ENCODE data around the gene C2CD2.

C2CD2 gene

DNA sequence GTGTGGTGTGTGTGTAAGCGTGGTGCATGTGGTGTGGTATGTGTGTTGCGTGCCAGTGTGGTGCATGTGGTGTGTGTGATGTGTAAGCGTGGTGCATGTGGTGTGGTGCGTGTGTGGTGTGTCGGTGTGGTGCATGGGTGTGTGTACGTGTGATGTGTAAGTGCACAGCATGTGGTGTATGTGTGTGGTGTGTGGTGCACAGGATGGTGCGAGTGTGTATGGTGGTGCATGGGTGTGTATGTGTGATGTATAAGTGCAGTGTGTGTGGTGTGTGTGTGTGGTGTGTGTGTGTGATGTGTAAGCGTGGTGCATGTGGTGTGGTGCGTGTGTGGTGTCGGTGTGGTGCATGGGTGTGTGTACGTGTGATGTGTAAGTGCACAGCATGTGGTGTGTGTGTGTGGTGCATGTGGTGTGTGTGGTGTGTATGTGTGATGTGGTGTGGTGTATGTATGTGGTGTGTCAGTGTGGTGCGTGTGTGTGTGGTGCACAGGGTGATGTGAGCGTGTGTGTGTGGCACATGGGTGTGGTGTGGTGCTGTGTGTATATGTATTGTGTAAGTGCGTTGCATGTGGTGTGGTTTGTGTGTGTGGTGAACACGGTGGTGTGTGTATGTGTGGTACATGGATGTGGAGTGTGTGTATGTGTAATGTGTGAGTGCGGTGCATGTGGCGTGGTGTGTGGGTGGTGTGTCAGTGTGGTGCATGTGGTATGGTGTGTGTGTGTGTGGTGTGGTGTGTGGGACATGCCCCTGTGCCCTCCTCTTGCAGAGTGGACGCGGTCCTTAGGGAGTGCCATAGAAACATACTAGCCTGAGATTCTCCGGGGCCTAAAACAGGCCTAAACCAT lies 1.1 kb upstream of the C2CD2 start:
- Histone ChIP-seq H3K36me3 (replicated peaks in 1 of 2; ENCODE audit: control insufficient read depth in 2 of 2, insufficient read depth in 2 of 2, low read length in 2 of 2) (no peaks in the 10 kb centered on the region), H3K18ac (ENCODE audit: low read length) (peak overlapping the region; percentile 96), H3K23ac (ENCODE audit: low read depth, low read length, poor library complexity) (peak overlapping the region; percentile 99), H2BK120ac (ENCODE audit: low read depth, low read length) (no peak overlapping the region), H2BK12ac (ENCODE audit: low read length) (peak overlapping the region; percentile 87), H2AFZ (ENCODE audit: low read length) (peak overlapping the region; percentile 93), H2BK15ac (ENCODE audit: low read length) (peak overlapping the region; percentile 11), H4K91ac (ENCODE audit: low read depth, low read length, poor library complexity) (peak overlapping the region; percentile 93), H3K9ac (ENCODE audit: low read depth, low read length, poor library complexity) (peak overlapping the region; percentile 73), H3K27me3 (ENCODE audit: control insufficient read depth in 3 of 3, insufficient read depth in 3 of 3, low read depth in 1 of 3, low read length in 3 of 3) (peaks cover 0 to 21% (median 2%) of the 10 kb centered on the region in 3 experiments), H3K4ac (ENCODE audit: low read length) (no peak overlapping the region), H3K4me2 (ENCODE audit: insufficient read depth, low read length, poor library complexity, severe bottlenecking) (peak overlapping the region; percentile 91), H4K8ac (ENCODE audit: low read depth, low read length) (peak overlapping the region; percentile 98), H3K4me3 (ENCODE audit: low read length in 2 of 2) (peak overlapping the region; percentile 0 to 74), H2BK5ac (ENCODE audit: low read length) (no peak overlapping the region), H2AK5ac (ENCODE audit: low read depth, low read length) (peak overlapping the region; percentile 60), H3K79me1 (ENCODE audit: low read depth, low read length) (peaks cover 8% of the 10 kb centered on the region), H3K14ac (ENCODE audit: low read length) (peak overlapping the region; percentile 97), H3K9me3 (replicated peaks in 1 of 2; ENCODE audit: control insufficient read depth in 2 of 2, insufficient read depth in 1 of 2, low read depth in 1 of 2, low read length in 2 of 2) (peaks cover 0 to 8% of the 10 kb centered on the region in 2 donors), H3K27ac (replicated peaks; ENCODE audit: low read length) (no peak overlapping the region), H3K4me1 (ENCODE audit: control insufficient read depth in 2 of 2, insufficient read depth in 1 of 2, low read depth in 1 of 2, low read length in 2 of 2) (peaks cover 9 to 25% of the 10 kb centered on the region in 2 donors)
- 100% methylated on average over 5 of the region's 20 CpGs; no CpG with 5 or more reads in 1 of the 2 donors for WGBS, 2 donors (ENCODE audit: extremely low coverage in 2 of 2, insufficient read length in 2 of 2, insufficient replicate concordance in 1 of 2)
- DNase-seq (ENCODE audit: low spot score): no peak

DNA sequence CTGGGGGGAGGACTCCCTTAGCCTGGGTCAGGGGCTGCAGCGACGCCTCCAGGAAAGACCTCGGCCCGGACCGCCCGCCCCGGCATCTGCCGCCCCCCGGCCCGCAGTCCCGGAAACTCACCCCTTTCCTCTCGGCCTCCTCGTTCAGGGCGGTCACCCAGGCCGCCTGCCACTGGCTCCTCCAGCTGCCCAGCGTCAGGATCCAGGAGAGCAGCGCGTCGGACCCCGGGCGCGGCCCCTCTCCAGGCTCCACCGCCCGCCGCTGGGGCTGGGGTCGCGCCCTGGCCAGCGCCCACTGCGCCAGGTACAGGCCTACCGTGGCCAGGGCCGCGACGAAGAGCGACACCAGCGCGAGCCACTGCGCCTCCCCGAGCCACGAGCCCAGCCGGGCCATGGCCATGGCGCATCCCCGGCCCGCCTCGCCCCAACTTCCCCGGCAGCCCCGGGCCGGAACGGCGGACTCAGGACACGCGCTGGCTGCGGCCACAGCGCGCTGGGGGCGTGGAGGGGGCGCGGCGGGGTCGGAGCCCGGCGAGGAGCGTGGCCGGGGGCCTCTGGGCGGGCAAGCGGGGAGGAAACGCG lies 478 bp downstream of the C2CD2 start:
- H2AFZ ChIP-seq (ENCODE audit: low read length): peak overlapping the region; percentile 90
- H2BK12ac ChIP-seq (ENCODE audit: low read length): no peak overlapping the region
- peak overlapping the region; percentile 60 to 87 for H3K4me3 ChIP-seq (ENCODE audit: low read length in 2 of 2)
- H3K18ac ChIP-seq (ENCODE audit: low read length): peak overlapping the region; percentile 95
- no peaks in the 10 kb centered on the region for H3K36me3 ChIP-seq (replicated peaks in 1 of 2; ENCODE audit: control insufficient read depth in 2 of 2, insufficient read depth in 2 of 2, low read length in 2 of 2)
- H3K4me2 ChIP-seq (ENCODE audit: insufficient read depth, low read length, poor library complexity, severe bottlenecking): peak overlapping the region; percentile 91
- H3K79me1 ChIP-seq (ENCODE audit: low read depth, low read length): peaks cover 10% of the 10 kb centered on the region
- no peak overlapping the region for H4K8ac ChIP-seq (ENCODE audit: low read depth, low read length)
- no CpG with 5 or more reads among the region's 67 CpGs for WGBS, 2 donors (ENCODE audit: extremely low coverage in 2 of 2, insufficient read length in 2 of 2, insufficient replicate concordance in 1 of 2)
- H3K4ac ChIP-seq (ENCODE audit: low read length): no peak overlapping the region
- H4K91ac ChIP-seq (ENCODE audit: low read depth, low read length, poor library complexity): no peak overlapping the region
- peak overlapping the region; percentile 97 for H3K14ac ChIP-seq (ENCODE audit: low read length)
- H2AK5ac ChIP-seq (ENCODE audit: low read depth, low read length): no peak overlapping the region
- no peak overlapping the region for H3K27ac ChIP-seq (replicated peaks; ENCODE audit: low read length)
- H2BK5ac ChIP-seq (ENCODE audit: low read length): peak overlapping the region; percentile 42
- peaks cover 9 to 25% of the 10 kb centered on the region in 2 donors for H3K4me1 ChIP-seq (ENCODE audit: control insufficient read depth in 2 of 2, insufficient read depth in 1 of 2, low read depth in 1 of 2, low read length in 2 of 2)
- DNase-seq (ENCODE audit: low spot score): no peak
- H3K9ac ChIP-seq (ENCODE audit: low read depth, low read length, poor library complexity): peak overlapping the region; percentile 94
- H3K23ac ChIP-seq (ENCODE audit: low read depth, low read length, poor library complexity): peak overlapping the region; percentile 93
- H3K9me3 ChIP-seq (replicated peaks in 1 of 2; ENCODE audit: control insufficient read depth in 2 of 2, insufficient read depth in 1 of 2, low read depth in 1 of 2, low read length in 2 of 2): peaks cover 0 to 8% of the 10 kb centered on the region in 2 donors
- H3K27me3 ChIP-seq (ENCODE audit: control insufficient read depth in 3 of 3, insufficient read depth in 3 of 3, low read depth in 1 of 3, low read length in 3 of 3): peaks cover 0 to 21% (median 2%) of the 10 kb centered on the region in 3 experiments
- peak overlapping the region; percentile 61 for H2BK120ac ChIP-seq (ENCODE audit: low read depth, low read length)
- peak overlapping the region; percentile 90 for H2BK15ac ChIP-seq (ENCODE audit: low read length)

DNA sequence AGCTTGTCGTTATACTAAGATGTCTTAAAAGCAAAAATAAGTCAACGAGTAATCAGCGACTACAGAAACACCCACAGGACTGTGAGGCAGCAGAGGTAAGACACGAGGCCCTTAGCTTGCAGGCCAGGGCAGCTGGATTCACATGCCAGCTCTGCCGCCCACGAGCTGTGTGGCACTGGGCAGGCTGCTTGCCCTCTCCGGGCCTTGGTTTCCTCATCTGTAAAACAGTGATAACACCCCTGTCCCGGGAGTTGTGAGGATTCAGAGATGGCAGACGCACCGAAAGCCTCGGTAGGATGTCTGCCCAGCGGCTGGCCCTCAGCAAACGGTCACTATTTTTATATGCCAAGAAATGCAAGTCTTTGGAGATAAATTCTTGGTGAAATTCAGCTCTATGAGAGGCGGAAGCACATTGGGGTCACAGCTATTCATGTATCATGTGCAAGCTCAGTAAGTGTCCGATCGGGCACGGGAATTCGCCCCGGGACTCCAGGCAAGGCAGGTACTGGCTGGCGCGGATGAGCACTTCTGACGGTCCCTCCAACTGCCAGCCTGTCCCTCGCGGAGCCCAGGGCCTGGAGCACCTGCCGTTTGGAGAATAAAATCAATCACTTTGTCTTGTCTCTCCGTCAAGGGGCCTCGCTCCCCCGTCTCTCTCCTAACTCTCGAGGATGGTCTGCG lies 1.1 kb downstream of the C2CD2 start:
- Histone ChIP-seq H2AFZ (ENCODE audit: low read length) (peak overlapping the region; percentile 90), H3K9ac (ENCODE audit: low read depth, low read length, poor library complexity) (peak overlapping the region; percentile 94), H2AK5ac (ENCODE audit: low read depth, low read length) (no peak overlapping the region), H3K79me1 (ENCODE audit: low read depth, low read length) (peaks cover 12% of the 10 kb centered on the region), H4K8ac (ENCODE audit: low read depth, low read length) (no peak overlapping the region), H2BK120ac (ENCODE audit: low read depth, low read length) (no peak overlapping the region), H4K91ac (ENCODE audit: low read depth, low read length, poor library complexity) (no peak overlapping the region), H3K14ac (ENCODE audit: low read length) (no peak overlapping the region), H3K4ac (ENCODE audit: low read length) (no peak overlapping the region), H3K23ac (ENCODE audit: low read depth, low read length, poor library complexity) (peak overlapping the region; percentile 93), H3K9me3 (replicated peaks in 1 of 2; ENCODE audit: control insufficient read depth in 2 of 2, insufficient read depth in 1 of 2, low read depth in 1 of 2, low read length in 2 of 2) (peaks cover 0 to 8% of the 10 kb centered on the region in 2 donors), H3K4me3 (ENCODE audit: low read length in 2 of 2) (peak overlapping the region; percentile 60 to 87), H2BK15ac (ENCODE audit: low read length) (no peak overlapping the region), H3K36me3 (replicated peaks in 1 of 2; ENCODE audit: control insufficient read depth in 2 of 2, insufficient read depth in 2 of 2, low read length in 2 of 2) (no peaks in the 10 kb centered on the region), H3K27ac (replicated peaks; ENCODE audit: low read length) (no peak overlapping the region), H3K18ac (ENCODE audit: low read length) (peak overlapping the region; percentile 95), H2BK5ac (ENCODE audit: low read length) (peak overlapping the region; percentile 42), H3K4me1 (ENCODE audit: control insufficient read depth in 2 of 2, insufficient read depth in 1 of 2, low read depth in 1 of 2, low read length in 2 of 2) (peaks cover 9 to 25% of the 10 kb centered on the region in 2 donors), H3K4me2 (ENCODE audit: insufficient read depth, low read length, poor library complexity, severe bottlenecking) (peak overlapping the region; percentile 91), H2BK12ac (ENCODE audit: low read length) (no peak overlapping the region), H3K27me3 (ENCODE audit: control insufficient read depth in 3 of 3, insufficient read depth in 3 of 3, low read depth in 1 of 3, low read length in 3 of 3) (peaks cover 0 to 21% (median 2%) of the 10 kb centered on the region in 3 experiments)
- WGBS, 2 donors (ENCODE audit: extremely low coverage in 2 of 2, insufficient read length in 2 of 2, insufficient replicate concordance in 1 of 2): no CpG with 5 or more reads among the region's 30 CpGs
- no peak for DNase-seq (ENCODE audit: low spot score)

All from neuronal stem cell (in vitro differentiated cells).